NB4 (cell line): ENCODE measurements around the gene MSMO1.

ENCODE experiments used
- MYC ChIP-seq: IDR thresholded peaks from 2 replicates; pipeline ENCODE4 v1.6.1; 2011; ENCODE audit warnings: low read depth, low read length
- POLR2A ChIP-seq: IDR thresholded peaks from 2 replicates; pipeline ENCODE4 v1.6.1; 2011; ENCODE audit warnings: mild to moderate bottlenecking; ENCODE audit not compliant: insufficient read length; ENCODE audit errors: extremely low read depth
- TF ChIP-seq, protein P1 (sequence below): IDR thresholded peaks from one replicate; pipeline ENCODE4 v1.5.1; 2012; ENCODE audit warnings: low read depth, low read length
- TF ChIP-seq, protein P2 (sequence below): IDR thresholded peaks from 2 replicates; pipeline ENCODE4 v1.6.1; 2011; ENCODE audit warnings: low read depth, low read length

DNA sequence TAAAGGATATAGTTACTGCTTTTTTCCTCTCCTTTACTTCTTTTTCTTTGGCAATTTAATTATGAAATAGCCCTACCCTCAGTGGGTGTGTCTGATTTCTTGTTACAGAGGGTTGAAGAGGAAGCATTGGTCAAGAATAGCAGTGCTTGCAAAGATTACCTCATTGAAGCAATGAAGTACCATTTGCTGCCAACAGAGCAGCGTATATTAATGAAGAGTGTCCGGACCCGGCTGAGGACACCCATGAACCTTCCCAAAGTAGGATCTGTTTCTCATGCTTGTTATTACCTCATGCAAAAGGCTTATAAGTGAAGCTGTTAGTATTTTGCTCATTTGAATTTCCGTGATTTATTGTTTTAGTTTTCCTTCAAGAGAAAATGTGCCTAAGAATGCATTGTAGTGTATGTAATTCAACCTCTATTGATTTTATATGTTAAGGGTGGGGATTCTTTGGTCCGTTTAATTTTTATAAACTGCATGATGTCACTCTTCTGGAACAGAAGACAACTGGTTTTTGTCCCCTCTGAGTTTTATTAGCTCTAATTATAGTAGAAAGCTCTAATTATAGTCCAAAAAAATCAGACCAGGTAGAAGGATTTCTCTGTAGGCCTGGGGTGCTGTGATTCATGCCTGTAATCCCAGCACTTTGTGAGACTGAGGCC is 27.9 kb upstream of the MSMO1 start:
- TF ChIP-seq, protein P1, sequence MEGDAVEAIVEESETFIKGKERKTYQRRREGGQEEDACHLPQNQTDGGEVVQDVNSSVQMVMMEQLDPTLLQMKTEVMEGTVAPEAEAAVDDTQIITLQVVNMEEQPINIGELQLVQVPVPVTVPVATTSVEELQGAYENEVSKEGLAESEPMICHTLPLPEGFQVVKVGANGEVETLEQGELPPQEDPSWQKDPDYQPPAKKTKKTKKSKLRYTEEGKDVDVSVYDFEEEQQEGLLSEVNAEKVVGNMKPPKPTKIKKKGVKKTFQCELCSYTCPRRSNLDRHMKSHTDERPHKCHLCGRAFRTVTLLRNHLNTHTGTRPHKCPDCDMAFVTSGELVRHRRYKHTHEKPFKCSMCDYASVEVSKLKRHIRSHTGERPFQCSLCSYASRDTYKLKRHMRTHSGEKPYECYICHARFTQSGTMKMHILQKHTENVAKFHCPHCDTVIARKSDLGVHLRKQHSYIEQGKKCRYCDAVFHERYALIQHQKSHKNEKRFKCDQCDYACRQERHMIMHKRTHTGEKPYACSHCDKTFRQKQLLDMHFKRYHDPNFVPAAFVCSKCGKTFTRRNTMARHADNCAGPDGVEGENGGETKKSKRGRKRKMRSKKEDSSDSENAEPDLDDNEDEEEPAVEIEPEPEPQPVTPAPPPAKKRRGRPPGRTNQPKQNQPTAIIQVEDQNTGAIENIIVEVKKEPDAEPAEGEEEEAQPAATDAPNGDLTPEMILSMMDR, result no peak
- TF ChIP-seq, protein P2, sequence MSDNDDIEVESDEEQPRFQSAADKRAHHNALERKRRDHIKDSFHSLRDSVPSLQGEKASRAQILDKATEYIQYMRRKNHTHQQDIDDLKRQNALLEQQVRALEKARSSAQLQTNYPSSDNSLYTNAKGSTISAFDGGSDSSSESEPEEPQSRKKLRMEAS, result no peak
- no peak for TF ChIP-seq POLR2A
- TF ChIP-seq MYC, result no peak
